Natural killer cell treated with Interleukin-12 subunit alpha and Interleukin-12 subunit beta and Interleukin-15 and Interleukin-18, amount 100 ng/mL, for 72 hours (primary cell): Measurements from ENCODE around the gene UGGT2. TPM values are rescaled to one million over a fixed set of nuclear protein-coding genes. Genes with fewer than 3 reads are reported as not detected.
"Not testable (repeated sequence)": the region's sequence is repeated elsewhere in the genome, so short reads cannot be mapped to it uniquely, and the experiment has no call there.

Source experiments
- ATAC-seq, 2 donors: fragments of 150-1000 bp; cut with Tn5 transposase in 1 of 2; sonication (Bioruptor Pico), chemical (Tn5 transposase) in 1 of 2; 2 replicates each; pipeline ENCODE4 v1.10.0; 2021
- DNase-seq: peaks from one replicate; pipeline ENCODE4 v3.0.0; 2022; ENCODE audit warnings: low spot score
- H3K27ac Mint-ChIP-seq, 2 donors: 1 replicate in 1 of 2; 2 replicates in 1 of 2; pipeline ENCODE4 v1.8.0; 2022; ENCODE audit warnings: mixed read lengths in 2 of 2, mild to moderate bottlenecking in 1 of 2, moderate library complexity in 1 of 2
- H3K27me3 Mint-ChIP-seq, 2 donors: 1 replicate in 1 of 2; 2 replicates in 1 of 2; pipeline ENCODE4 v1.8.0; 2022; ENCODE audit warnings: mixed read lengths in 2 of 2
- H3K36me3 Mint-ChIP-seq: one replicate; pipeline ENCODE4 v1.8.0; 2022; ENCODE audit warnings: mixed read lengths
- H3K4me1 Mint-ChIP-seq, 2 donors: 1 replicate in 1 of 2; 2 replicates in 1 of 2; pipeline ENCODE4 v1.8.0; 2022; ENCODE audit warnings: low read depth in 2 of 2, mixed read lengths in 2 of 2, mild to moderate bottlenecking in 1 of 2
- H3K4me3 Mint-ChIP-seq: one replicate; pipeline ENCODE4 v1.8.0; 2022; ENCODE audit warnings: mixed read lengths
- H3K9me3 Mint-ChIP-seq: 2 replicates; pipeline ENCODE4 v1.8.0; 2022; ENCODE audit warnings: mixed read lengths
- total RNA-seq, 2 donors: library from RNA; stranded (reverse); gene quantifications; one replicate each; pipeline ENCODE4 v1.2.3, GENCODE V29; 2022

Gene UGGT2
- total RNA-seq, 2 donors from 2014 or later: 2.3 to 6.0 TPM

GRCh38 chr13:96032717-96033116 is 20.5 kb downstream of the UGGT2 start:
- DNase-seq (no peak), ATAC-seq (no peak)
- Mint-ChIP-seq H3K9me3 (peaks cover 6% of the 10 kb centered on the region), H3K4me1 (no peaks in the 10 kb centered on the region), H3K4me3 (no peak overlapping the region), H3K36me3 (no peaks in the 10 kb centered on the region), H3K27me3 (no peaks in the 10 kb centered on the region), H3K27ac (no peak overlapping the region)

- H3K27me3 Mint-ChIP-seq: no peaks in the 10 kb centered on the region
- no peak overlapping the region for H3K27ac Mint-ChIP-seq
- peaks cover 4% of the 10 kb centered on the region for H3K9me3 Mint-ChIP-seq
- H3K4me3 Mint-ChIP-seq: no peak overlapping the region
- DNase-seq: no peak
- no peaks in the 10 kb centered on the region for H3K4me1 Mint-ChIP-seq
- no peak for ATAC-seq
- no peaks in the 10 kb centered on the region for H3K36me3 Mint-ChIP-seq
These were observed 24.2 kb downstream of the UGGT2 start for GRCh38 chr13:96029002-96029401.

- ATAC-seq (no peak), DNase-seq (no peak)
- no peak overlapping the region for H3K27ac Mint-ChIP-seq
- H3K4me1 Mint-ChIP-seq: no peaks in the 10 kb centered on the region
- peaks cover 4% of the 10 kb centered on the region for H3K9me3 Mint-ChIP-seq
- no peaks in the 10 kb centered on the region for H3K36me3 Mint-ChIP-seq
- no peaks in the 10 kb centered on the region for H3K27me3 Mint-ChIP-seq
- no peak overlapping the region for H3K4me3 Mint-ChIP-seq
These were observed 25.7 kb downstream of the UGGT2 start for GRCh38 chr13:96027496-96027895.

GRCh38 chr13:96025283-96025682 is 27.9 kb downstream of the UGGT2 start:
- no peaks in the 10 kb centered on the region for H3K27me3 Mint-ChIP-seq
- H3K4me1 Mint-ChIP-seq: no peaks in the 10 kb centered on the region
- ATAC-seq (no peak), DNase-seq (no peak)
- H3K4me3 Mint-ChIP-seq: no peak overlapping the region
- no peak overlapping the region for H3K27ac Mint-ChIP-seq
- H3K9me3 Mint-ChIP-seq: peaks cover 4% of the 10 kb centered on the region
- H3K36me3 Mint-ChIP-seq: no peaks in the 10 kb centered on the region

- Mint-ChIP-seq H3K4me3 (no peak overlapping the region), H3K36me3 (no peaks in the 10 kb centered on the region), H3K4me1 (no peaks in the 10 kb centered on the region), H3K27me3 (no peaks in the 10 kb centered on the region), H3K27ac (no peak overlapping the region), H3K9me3 (peaks cover 2% of the 10 kb centered on the region)
- DNase-seq (no peak), ATAC-seq (no peak)
These were observed 32.3 kb downstream of the UGGT2 start for GRCh38 chr13:96020931-96021330.

- Mint-ChIP-seq H3K4me3 (no peak overlapping the region), H3K27ac (no peak overlapping the region), H3K36me3 (no peaks in the 10 kb centered on the region), H3K4me1 (no peaks in the 10 kb centered on the region), H3K9me3 (peaks cover 4% of the 10 kb centered on the region), H3K27me3 (no peaks in the 10 kb centered on the region)
- no peak for ATAC-seq
- no peak for DNase-seq
These were observed 33.0 kb downstream of the UGGT2 start for GRCh38 chr13:96020155-96020575.

GRCh38 chr13:96018135-96018534 is 35.1 kb downstream of the UGGT2 start:
- Mint-ChIP-seq H3K27me3 (no peaks in the 10 kb centered on the region), H3K4me1 (no peaks in the 10 kb centered on the region), H3K4me3 (no peak overlapping the region), H3K9me3 (peaks cover 4% of the 10 kb centered on the region), H3K36me3 (no peaks in the 10 kb centered on the region), H3K27ac (no peak overlapping the region)
- DNase-seq (no peak), ATAC-seq (no peak)

- H3K4me1 Mint-ChIP-seq: no peaks in the 10 kb centered on the region
- no peaks in the 10 kb centered on the region for H3K27me3 Mint-ChIP-seq
- ATAC-seq (no peak), DNase-seq (no peak)
- H3K36me3 Mint-ChIP-seq: no peaks in the 10 kb centered on the region
- H3K9me3 Mint-ChIP-seq: peaks cover 12% of the 10 kb centered on the region
- H3K4me3 Mint-ChIP-seq: no peak overlapping the region
- H3K27ac Mint-ChIP-seq: no peak overlapping the region
These were observed 41.8 kb downstream of the UGGT2 start for GRCh38 chr13:96011291-96011872.

- H3K4me3 Mint-ChIP-seq: no peak overlapping the region
- ATAC-seq: no peak
These were observed 49.9 kb downstream of the UGGT2 start for GRCh38 chr13:96003304-96003703.

GRCh38 chr13:96002322-96003131 is 50.7 kb downstream of the UGGT2 start:
- peaks cover 5% of the 10 kb centered on the region for H3K9me3 Mint-ChIP-seq
- no peak overlapping the region for H3K4me3 Mint-ChIP-seq
- no peaks in the 10 kb centered on the region for H3K4me1 Mint-ChIP-seq
- no peaks in the 10 kb centered on the region for H3K36me3 Mint-ChIP-seq
- DNase-seq (no peak), ATAC-seq (no peak)
- H3K27ac Mint-ChIP-seq: no peak overlapping the region
- no peaks in the 10 kb centered on the region for H3K27me3 Mint-ChIP-seq

More at GRCh38 chr13:96003304-96003703, 49.9 kb downstream of the UGGT2 start:
- Mint-ChIP-seq H3K27ac (no peak overlapping the region), H3K36me3 (no peaks in the 10 kb centered on the region), H3K4me1 (no peaks in the 10 kb centered on the region), H3K27me3 (no peaks in the 10 kb centered on the region), H3K9me3 (peaks cover 10% of the 10 kb centered on the region)
- DNase-seq: no peak

GRCh38 chr13:96000069-96000468 is 53.1 kb downstream of the UGGT2 start:
- DNase-seq: no peak
- no peaks in the 10 kb centered on the region for H3K27me3 Mint-ChIP-seq
- H3K27ac Mint-ChIP-seq: no peak overlapping the region
- no peak for ATAC-seq
- H3K4me1 Mint-ChIP-seq: no peaks in the 10 kb centered on the region
- H3K36me3 Mint-ChIP-seq: no peaks in the 10 kb centered on the region
- H3K9me3 Mint-ChIP-seq: no peaks in the 10 kb centered on the region
- H3K4me3 Mint-ChIP-seq: no peak overlapping the region

- H3K9me3 Mint-ChIP-seq: no peaks in the 10 kb centered on the region
- no peaks in the 10 kb centered on the region for H3K36me3 Mint-ChIP-seq
- ATAC-seq (no peak), DNase-seq (no peak)
- H3K4me1 Mint-ChIP-seq: no peaks in the 10 kb centered on the region
- H3K4me3 Mint-ChIP-seq: no peak overlapping the region
- no peak overlapping the region for H3K27ac Mint-ChIP-seq
- no peaks in the 10 kb centered on the region for H3K27me3 Mint-ChIP-seq
These were observed 65.4 kb downstream of the UGGT2 start for GRCh38 chr13:95987841-95988240.

GRCh38 chr13:95982144-95982543 is 71.1 kb downstream of the UGGT2 start:
- DNase-seq: no peak
- ATAC-seq: no peak
- Mint-ChIP-seq H3K9me3 (no peaks in the 10 kb centered on the region), H3K27ac (no peak overlapping the region), H3K4me1 (no peaks in the 10 kb centered on the region), H3K36me3 (no peaks in the 10 kb centered on the region), H3K27me3 (no peaks in the 10 kb centered on the region), H3K4me3 (no peak overlapping the region)

- not testable (repeated sequence) for H3K4me3 Mint-ChIP-seq, ATAC-seq, DNase-seq, H3K9me3 Mint-ChIP-seq, H3K27me3 Mint-ChIP-seq, H3K36me3 Mint-ChIP-seq, H3K27ac Mint-ChIP-seq, H3K4me1 Mint-ChIP-seq
These were observed 80.5 kb downstream of the UGGT2 start for GRCh38 chr13:95972651-95973050.
